Epithelial cell of esophagus (primary cell): Measurements from ENCODE around the gene QRICH1.

Experiments used
- DNase-seq: peaks from one replicate; pipeline ENCODE4 v3.0.0; 2010; ENCODE audit warnings: low read depth
- H3K4me3 ChIP-seq: 2 replicates; pipeline ENCODE4 v1.5.1; 2011; ENCODE audit warnings: mild to moderate bottlenecking, low read length, control low read depth
- CTCF ChIP-seq: IDR thresholded peaks from 2 replicates; pipeline ENCODE4 v1.5.1; 2011; ENCODE audit warnings: low read depth, mild to moderate bottlenecking, low read length, control low read depth, inconsistent platforms; ENCODE audit not compliant: insufficient read depth; ENCODE audit errors: missing control alignments

Gene QRICH1

GRCh38 chr3:48985831-48986376, 108.0 kb downstream of the QRICH1 start:
- no peak for TF ChIP-seq CTCF
- DNase-seq, result no peak
- no peak overlapping the region for H3K4me3 ChIP-seq

- TF ChIP-seq CTCF, result no peak
- H3K4me3 ChIP-seq, result no peak overlapping the region
- peak; percentile 36 for DNase-seq
Observed at GRCh38 chr3:48984663-48985062, 109.2 kb downstream of the QRICH1 start.

- H3K4me3 ChIP-seq, result no peak overlapping the region
- no peak for TF ChIP-seq CTCF
- DNase-seq, result no peak
Observed at GRCh38 chr3:48983096-48983495, 110.8 kb downstream of the QRICH1 start.

GRCh38 chr3:48982686-48983085, 111.2 kb downstream of the QRICH1 start:
- H3K4me3 ChIP-seq, result no peak overlapping the region
- no peak for DNase-seq
- no peak for TF ChIP-seq CTCF

- no peak for TF ChIP-seq CTCF
- H3K4me3 ChIP-seq, result no peak overlapping the region
- DNase-seq, result no peak
Observed at GRCh38 chr3:48982016-48982415, 111.9 kb downstream of the QRICH1 start.

GRCh38 chr3:48980295-48980694, 113.6 kb downstream of the QRICH1 start:
- no peak overlapping the region for H3K4me3 ChIP-seq
- DNase-seq, result no peak
- TF ChIP-seq CTCF, result no peak
